GM23338 (cell line): Measurements from ENCODE around the gene KLHL13. TPM values are rescaled to one million over a fixed set of nuclear protein-coding genes. Genes with fewer than 3 reads are reported as not detected.

ENCODE experiments used
- ATAC-seq: fragments of 200-7000 bp; cut with Tn5 transposase; 3 replicates; pipeline ENCODE4 v1.9.1; 2020
- DNase-seq: peaks from one replicate; pipeline ENCODE4 v3.0.0-alpha.2; 2015; ENCODE audit warnings: low spot score
- H2AFZ ChIP-seq: fragments of 200-600 bp; sonication (generic); 2 replicates; pipeline ENCODE4 v1.8.0; 2016; ENCODE audit warnings: antibody characterized with exemption, mild to moderate bottlenecking, moderate library complexity
- H3F3A ChIP-seq: fragments of 200-600 bp; sonication (generic); replicated peaks from 2 replicates; pipeline ENCODE4 v1.8.0; 2017; ENCODE audit warnings: antibody characterized with exemption, mixed run types, low read depth
- H3K27ac ChIP-seq: fragments of 200-600 bp; sonication (generic); 2 replicates; pipeline ENCODE4 v1.6.1; 2016; ENCODE audit warnings: low read depth
- H3K27me3 ChIP-seq: fragments of 200-600 bp; sonication (generic); 2 replicates; pipeline ENCODE4 v1.8.0; 2016; ENCODE audit warnings: mild to moderate bottlenecking, mixed run types, moderate library complexity; ENCODE audit not compliant: insufficient read depth
- H3K36me3 ChIP-seq: fragments of 200-600 bp; sonication (generic); 2 replicates; pipeline ENCODE4 v1.8.0; 2016; ENCODE audit warnings: mild to moderate bottlenecking; ENCODE audit not compliant: insufficient read depth
- H3K4me1 ChIP-seq: fragments of 200-600 bp; sonication (generic); 2 replicates; pipeline ENCODE4 v1.8.0; 2016; ENCODE audit warnings: mild to moderate bottlenecking, moderate library complexity; ENCODE audit not compliant: insufficient read depth
- H3K4me2 ChIP-seq: fragments of 200-600 bp; sonication (generic); 2 replicates; pipeline ENCODE4 v1.7.1; 2017; ENCODE audit warnings: mixed run types
- H3K4me3 ChIP-seq: fragments of 200-600 bp; sonication (generic); 2 replicates; pipeline ENCODE4 v1.6.1; 2016; ENCODE audit warnings: mixed run types
- H3K79me2 ChIP-seq: fragments of 200-600 bp; sonication (generic); replicated peaks from 2 replicates; pipeline ENCODE4 v1.8.0; 2017; ENCODE audit warnings: mild to moderate bottlenecking; ENCODE audit not compliant: insufficient read depth
- H3K9me2 ChIP-seq: fragments of 200-600 bp; sonication (generic); 2 replicates; pipeline ENCODE4 v1.8.0; 2017; ENCODE audit not compliant: insufficient read depth
- H4K20me1 ChIP-seq: fragments of 200-600 bp; sonication (generic); replicated peaks from 2 replicates; pipeline ENCODE4 v1.8.0; 2017; ENCODE audit warnings: mild to moderate bottlenecking; ENCODE audit not compliant: insufficient read depth
- H3K27ac Mint-ChIP-seq: 2 replicates; pipeline ENCODE4 v1.8.0; 2020; ENCODE audit warnings: inconsistent platforms, mild to moderate bottlenecking, moderate library complexity, mixed read lengths
- H3K27me3 Mint-ChIP-seq: 3 replicates; pipeline ENCODE4 v1.8.0; 2022; ENCODE audit warnings: low read depth, mild to moderate bottlenecking, moderate library complexity, mixed read lengths, inconsistent platforms; ENCODE audit not compliant: insufficient read depth, poor library complexity
- H3K36me3 Mint-ChIP-seq: 3 replicates; pipeline ENCODE4 v1.8.0; 2021; ENCODE audit warnings: low read depth, mild to moderate bottlenecking, inconsistent platforms, moderate library complexity, mixed read lengths
- H3K4me1 Mint-ChIP-seq: 3 replicates; pipeline ENCODE4 v1.8.0; 2020; ENCODE audit warnings: mild to moderate bottlenecking, inconsistent platforms, mixed read lengths
- H3K4me3 Mint-ChIP-seq: 3 replicates; pipeline ENCODE4 v1.8.0; 2021; ENCODE audit warnings: moderate library complexity, mild to moderate bottlenecking, inconsistent platforms, mixed read lengths
- H3K9me3 Mint-ChIP-seq: 3 replicates; pipeline ENCODE4 v1.8.0; 2020; ENCODE audit warnings: moderate library complexity, mild to moderate bottlenecking, inconsistent platforms, mixed read lengths
- CREB1 ChIP-seq: fragments of 250-450 bp; sonication (Bioruptor Pico); IDR thresholded peaks from 2 replicates; pipeline ENCODE4 v1.5.0; 2020; ENCODE audit warnings: low read depth, mild to moderate bottlenecking, moderate library complexity
- JUNB ChIP-seq: IDR thresholded peaks from one replicate; pipeline ENCODE4 v1.6.1; 2016; ENCODE audit warnings: antibody characterized with exemption; ENCODE audit not compliant: unreplicated experiment
- NANOG ChIP-seq: IDR thresholded peaks from 2 replicates; pipeline ENCODE4 v1.6.1; 2016; ENCODE audit warnings: antibody characterized with exemption, borderline replicate concordance
- POLR2AphosphoS5 ChIP-seq: IDR thresholded peaks from 2 replicates; pipeline ENCODE4 v1.6.1; 2016; ENCODE audit warnings: antibody characterized with exemption, low read depth
- REST ChIP-seq: IDR thresholded peaks from one replicate; pipeline ENCODE4 v1.6.1; 2018; ENCODE audit warnings: antibody characterized with exemption; ENCODE audit not compliant: unreplicated experiment
- STAT1 ChIP-seq: IDR thresholded peaks from one replicate; pipeline ENCODE4 v1.6.1; 2016; ENCODE audit warnings: antibody characterized with exemption; ENCODE audit not compliant: unreplicated experiment
- ZNF114 ChIP-seq: fragments of 250-450 bp; sonication (Bioruptor Pico); IDR thresholded peaks from 2 replicates; pipeline ENCODE4 v1.5.0; 2020; ENCODE audit warnings: mild to moderate bottlenecking, moderate library complexity
- ZNF331 ChIP-seq: fragments of 250-450 bp; sonication (Bioruptor Pico); IDR thresholded peaks from 2 replicates; pipeline ENCODE4 v1.5.0; 2020; ENCODE audit warnings: low read depth, mild to moderate bottlenecking, moderate library complexity
- polyA plus RNA-seq: library from polyadenylated mRNA; unstranded; fragments of >200 nt; fragmentation: Nextera tagmentation; extraction: Ambion mirVana; gene quantifications from 2 replicates; pipeline ENCODE4 v1.2.1, GENCODE V29; 2016
- total RNA-seq: library from RNA; depleted of rRNA; stranded (reverse); fragments of >200 nt; shearing (Covaris generic); gene quantifications from 2 replicates; pipeline ENCODE4 v1.2.3, GENCODE V29; 2014
- TF ChIP-seq, protein P1 (sequence below): fragments of 250-450 bp; sonication (Bioruptor Pico); IDR thresholded peaks from 2 replicates; pipeline ENCODE4 v1.5.0; 2020; ENCODE audit warnings: mild to moderate bottlenecking, moderate library complexity
- TF ChIP-seq, protein P2 (sequence below), 2 experiments: fragments of 200-600 bp in 1 of 2; sonication (generic) in 1 of 2; conservative IDR thresholded peaks; 2 replicates each; pipeline versions ENCODE4 v1.5.1 to v1.6.1; 2016 to 2017; ENCODE audit warnings: antibody characterized with exemption in 2 of 2, low read depth in 2 of 2, mild to moderate bottlenecking in 2 of 2, moderate library complexity in 1 of 2
- TF ChIP-seq, protein P3 (sequence below): IDR thresholded peaks from 2 replicates; pipeline ENCODE4 v1.6.1; 2016; ENCODE audit warnings: antibody characterized with exemption

Gene KLHL13
- total and polyA plus RNA-seq, 2 experiments from 2014 or later = 5.9 to 10.9 TPM

DNA sequence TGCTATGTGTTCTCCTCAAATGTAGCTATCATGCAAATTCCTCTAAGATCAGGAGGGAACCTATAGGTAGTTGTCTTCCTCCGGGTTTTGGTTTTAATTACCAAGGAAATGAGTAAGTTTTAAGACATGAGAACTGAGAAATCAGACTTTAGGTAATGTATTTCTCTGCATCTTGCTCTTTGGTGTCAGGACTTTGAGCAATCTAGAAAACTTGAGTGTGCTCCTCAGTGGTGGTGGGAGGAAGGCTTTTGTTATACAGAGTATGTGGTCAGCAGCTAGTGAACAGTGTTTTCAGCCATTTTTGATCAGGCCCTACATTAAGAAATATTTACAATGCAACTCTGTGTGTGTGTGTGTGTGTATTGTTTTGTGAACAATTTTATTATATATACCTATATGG lies 224.1 kb downstream of the KLHL13 start:
- peaks cover 9% of the 10 kb centered on the region; the same call in 2 of the 3 replicates for H3K4me1 Mint-ChIP-seq
- TF ChIP-seq ZNF331 (CRISPR knock-in tag) = no peak
- no peak for TF ChIP-seq STAT1
- no peak for TF ChIP-seq CREB1
- TF ChIP-seq, protein P1, sequence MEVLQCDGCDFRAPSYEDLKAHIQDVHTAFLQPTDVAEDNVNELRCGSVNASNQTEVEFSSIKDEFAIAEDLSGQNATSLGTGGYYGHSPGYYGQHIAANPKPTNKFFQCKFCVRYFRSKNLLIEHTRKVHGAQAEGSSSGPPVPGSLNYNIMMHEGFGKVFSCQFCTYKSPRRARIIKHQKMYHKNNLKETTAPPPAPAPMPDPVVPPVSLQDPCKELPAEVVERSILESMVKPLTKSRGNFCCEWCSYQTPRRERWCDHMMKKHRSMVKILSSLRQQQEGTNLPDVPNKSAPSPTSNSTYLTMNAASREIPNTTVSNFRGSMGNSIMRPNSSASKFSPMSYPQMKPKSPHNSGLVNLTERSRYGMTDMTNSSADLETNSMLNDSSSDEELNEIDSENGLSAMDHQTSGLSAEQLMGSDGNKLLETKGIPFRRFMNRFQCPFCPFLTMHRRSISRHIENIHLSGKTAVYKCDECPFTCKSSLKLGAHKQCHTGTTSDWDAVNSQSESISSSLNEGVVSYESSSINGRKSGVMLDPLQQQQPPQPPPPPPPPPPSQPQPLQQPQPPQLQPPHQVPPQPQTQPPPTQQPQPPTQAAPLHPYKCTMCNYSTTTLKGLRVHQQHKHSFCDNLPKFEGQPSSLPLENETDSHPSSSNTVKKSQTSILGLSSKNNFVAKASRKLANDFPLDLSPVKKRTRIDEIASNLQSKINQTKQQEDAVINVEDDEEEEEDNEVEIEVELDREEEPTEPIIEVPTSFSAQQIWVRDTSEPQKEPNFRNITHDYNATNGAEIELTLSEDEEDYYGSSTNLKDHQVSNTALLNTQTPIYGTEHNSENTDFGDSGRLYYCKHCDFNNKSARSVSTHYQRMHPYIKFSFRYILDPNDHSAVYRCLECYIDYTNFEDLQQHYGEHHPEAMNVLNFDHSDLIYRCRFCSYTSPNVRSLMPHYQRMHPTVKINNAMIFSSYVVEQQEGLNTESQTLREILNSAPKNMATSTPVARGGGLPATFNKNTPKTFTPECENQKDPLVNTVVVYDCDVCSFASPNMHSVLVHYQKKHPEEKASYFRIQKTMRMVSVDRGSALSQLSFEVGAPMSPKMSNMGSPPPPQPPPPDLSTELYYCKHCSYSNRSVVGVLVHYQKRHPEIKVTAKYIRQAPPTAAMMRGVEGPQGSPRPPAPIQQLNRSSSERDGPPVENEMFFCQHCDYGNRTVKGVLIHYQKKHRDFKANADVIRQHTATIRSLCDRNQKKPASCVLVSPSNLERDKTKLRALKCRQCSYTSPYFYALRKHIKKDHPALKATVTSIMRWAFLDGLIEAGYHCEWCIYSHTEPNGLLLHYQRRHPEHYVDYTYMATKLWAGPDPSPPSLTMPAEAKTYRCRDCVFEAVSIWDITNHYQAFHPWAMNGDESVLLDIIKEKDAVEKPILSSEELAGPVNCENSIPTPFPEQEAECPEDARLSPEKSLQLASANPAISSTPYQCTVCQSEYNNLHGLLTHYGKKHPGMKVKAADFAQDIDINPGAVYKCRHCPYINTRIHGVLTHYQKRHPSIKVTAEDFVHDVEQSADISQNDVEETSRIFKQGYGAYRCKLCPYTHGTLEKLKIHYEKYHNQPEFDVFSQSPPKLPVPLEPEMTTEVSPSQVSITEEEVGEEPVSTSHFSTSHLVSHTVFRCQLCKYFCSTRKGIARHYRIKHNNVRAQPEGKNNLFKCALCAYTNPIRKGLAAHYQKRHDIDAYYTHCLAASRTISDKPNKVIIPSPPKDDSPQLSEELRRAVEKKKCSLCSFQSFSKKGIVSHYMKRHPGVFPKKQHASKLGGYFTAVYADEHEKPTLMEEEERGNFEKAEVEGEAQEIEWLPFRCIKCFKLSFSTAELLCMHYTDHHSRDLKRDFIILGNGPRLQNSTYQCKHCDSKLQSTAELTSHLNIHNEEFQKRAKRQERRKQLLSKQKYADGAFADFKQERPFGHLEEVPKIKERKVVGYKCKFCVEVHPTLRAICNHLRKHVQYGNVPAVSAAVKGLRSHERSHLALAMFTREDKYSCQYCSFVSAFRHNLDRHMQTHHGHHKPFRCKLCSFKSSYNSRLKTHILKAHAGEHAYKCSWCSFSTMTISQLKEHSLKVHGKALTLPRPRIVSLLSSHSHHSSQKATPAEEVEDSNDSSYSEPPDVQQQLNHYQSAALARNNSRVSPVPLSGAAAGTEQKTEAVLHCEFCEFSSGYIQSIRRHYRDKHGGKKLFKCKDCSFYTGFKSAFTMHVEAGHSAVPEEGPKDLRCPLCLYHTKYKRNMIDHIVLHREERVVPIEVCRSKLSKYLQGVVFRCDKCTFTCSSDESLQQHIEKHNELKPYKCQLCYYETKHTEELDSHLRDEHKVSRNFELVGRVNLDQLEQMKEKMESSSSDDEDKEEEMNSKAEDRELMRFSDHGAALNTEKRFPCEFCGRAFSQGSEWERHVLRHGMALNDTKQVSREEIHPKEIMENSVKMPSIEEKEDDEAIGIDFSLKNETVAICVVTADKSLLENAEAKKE (CRISPR knock-in tag) = no peak
- TF ChIP-seq, protein P2, sequence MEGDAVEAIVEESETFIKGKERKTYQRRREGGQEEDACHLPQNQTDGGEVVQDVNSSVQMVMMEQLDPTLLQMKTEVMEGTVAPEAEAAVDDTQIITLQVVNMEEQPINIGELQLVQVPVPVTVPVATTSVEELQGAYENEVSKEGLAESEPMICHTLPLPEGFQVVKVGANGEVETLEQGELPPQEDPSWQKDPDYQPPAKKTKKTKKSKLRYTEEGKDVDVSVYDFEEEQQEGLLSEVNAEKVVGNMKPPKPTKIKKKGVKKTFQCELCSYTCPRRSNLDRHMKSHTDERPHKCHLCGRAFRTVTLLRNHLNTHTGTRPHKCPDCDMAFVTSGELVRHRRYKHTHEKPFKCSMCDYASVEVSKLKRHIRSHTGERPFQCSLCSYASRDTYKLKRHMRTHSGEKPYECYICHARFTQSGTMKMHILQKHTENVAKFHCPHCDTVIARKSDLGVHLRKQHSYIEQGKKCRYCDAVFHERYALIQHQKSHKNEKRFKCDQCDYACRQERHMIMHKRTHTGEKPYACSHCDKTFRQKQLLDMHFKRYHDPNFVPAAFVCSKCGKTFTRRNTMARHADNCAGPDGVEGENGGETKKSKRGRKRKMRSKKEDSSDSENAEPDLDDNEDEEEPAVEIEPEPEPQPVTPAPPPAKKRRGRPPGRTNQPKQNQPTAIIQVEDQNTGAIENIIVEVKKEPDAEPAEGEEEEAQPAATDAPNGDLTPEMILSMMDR (conservative IDR thresholded peaks at IDR 0.05; ENCODE audit: low read depth in 2 of 2) = no peak
- no peak for TF ChIP-seq REST
- TF ChIP-seq JUNB = no peak
- TF ChIP-seq POLR2AphosphoS5 = no peak
- no peak for TF ChIP-seq NANOG
- TF ChIP-seq ZNF114 = no peak
- TF ChIP-seq, protein P3, sequence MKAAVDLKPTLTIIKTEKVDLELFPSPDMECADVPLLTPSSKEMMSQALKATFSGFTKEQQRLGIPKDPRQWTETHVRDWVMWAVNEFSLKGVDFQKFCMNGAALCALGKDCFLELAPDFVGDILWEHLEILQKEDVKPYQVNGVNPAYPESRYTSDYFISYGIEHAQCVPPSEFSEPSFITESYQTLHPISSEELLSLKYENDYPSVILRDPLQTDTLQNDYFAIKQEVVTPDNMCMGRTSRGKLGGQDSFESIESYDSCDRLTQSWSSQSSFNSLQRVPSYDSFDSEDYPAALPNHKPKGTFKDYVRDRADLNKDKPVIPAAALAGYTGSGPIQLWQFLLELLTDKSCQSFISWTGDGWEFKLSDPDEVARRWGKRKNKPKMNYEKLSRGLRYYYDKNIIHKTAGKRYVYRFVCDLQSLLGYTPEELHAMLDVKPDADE = no peak
- Histone ChIP-seq H3K4me3 (no peak overlapping the region), H3K9me2 (no peaks in the 10 kb centered on the region), H3F3A (no peaks in the 10 kb centered on the region), H4K20me1 (no peaks in the 10 kb centered on the region), H3K27me3 (no peaks in the 10 kb centered on the region), H3K4me2 (no peak overlapping the region), H3K27ac (no peak overlapping the region), H3K79me2 (no peaks in the 10 kb centered on the region), H3K4me1 (no peaks in the 10 kb centered on the region; the same call in 1 of the 2 replicates), H2AFZ (no peak overlapping the region), H3K36me3 (no peaks in the 10 kb centered on the region)
- DNase-seq = no peak
- no peaks in the 10 kb centered on the region for H3K36me3 Mint-ChIP-seq
- H3K27me3 Mint-ChIP-seq = no peaks in the 10 kb centered on the region
- H3K27ac Mint-ChIP-seq = no peak overlapping the region
- H3K9me3 Mint-ChIP-seq = peaks cover 2% of the 10 kb centered on the region; the same call in 1 of the 3 replicates
- ATAC-seq = no peak
- H3K4me3 Mint-ChIP-seq = no peak overlapping the region
